Left ventricle myocardium superior (tissue), 1 donor: Measurements from ENCODE around the gene ZFAND2B. TPM values are rescaled to one million over a fixed set of nuclear protein-coding genes. Genes with fewer than 3 reads are reported as not detected.

Source experiments
- total RNA-seq: library from RNA; stranded (reverse); fragmentation: NEBNext Ultra II Directional; extraction: Animal tissue kit (Norgen Biotek cat#: 25700); gene quantifications from one replicate; pipeline ENCODE4 v1.2.1, GENCODE V29; 2021
- donor health status: DM: no; HTN: yes; CAD: no; lungs with severe emphysema.

ZFAND2B gene
- total RNA-seq, 1 donor from 2014 or later = 20.3 TPM

Other genes starting within 250 kb of the ZFAND2B start
- gene CDK5R2, start 247.1 kb upstream of the ZFAND2B start, total RNA-seq = not detected
- not detected for gene FEV, start 221.6 kb upstream of the ZFAND2B start, total RNA-seq
- gene CRYBA2, start 213.4 kb upstream of the ZFAND2B start, total RNA-seq = not detected
- not detected for gene CFAP65, start 165.3 kb upstream of the ZFAND2B start, total RNA-seq
- not detected for gene IHH, start 145.9 kb upstream of the ZFAND2B start, total RNA-seq
- gene NHEJ1, start 46.0 kb upstream of the ZFAND2B start, total RNA-seq = 7.0 TPM
- 0.37 TPM for gene SLC23A3, start 36.8 kb upstream of the ZFAND2B start, total RNA-seq
- 65.0 TPM for gene CNPPD1, start 29.9 kb upstream of the ZFAND2B start, total RNA-seq
- gene RETREG2, start 28.5 kb upstream of the ZFAND2B start, total RNA-seq = 41.1 TPM
- 28.2 TPM for gene ABCB6, start 12.2 kb downstream of the ZFAND2B start, total RNA-seq
- gene ATG9A, start 22.9 kb downstream of the ZFAND2B start, total RNA-seq = 81.8 TPM
- gene ANKZF1, start 23.0 kb downstream of the ZFAND2B start, total RNA-seq = 30.4 TPM
- gene GLB1L, start 38.7 kb downstream of the ZFAND2B start, total RNA-seq = 2.5 TPM
- gene STK16, start 38.7 kb downstream of the ZFAND2B start, total RNA-seq = 16.4 TPM
- not detected for gene TUBA4B, start 46.5 kb downstream of the ZFAND2B start, total RNA-seq
- 116 TPM for gene TUBA4A, start 47.1 kb downstream of the ZFAND2B start, total RNA-seq
- gene DNAJB2, start 72.6 kb downstream of the ZFAND2B start, total RNA-seq = 74.9 TPM
- not detected for gene PTPRN, start 102.6 kb downstream of the ZFAND2B start, total RNA-seq
- not detected for gene RESP18, start 126.0 kb downstream of the ZFAND2B start, total RNA-seq
- gene DNPEP, start 181.1 kb downstream of the ZFAND2B start, total RNA-seq = 74.8 TPM
- 14,457 TPM for gene DES, start 211.6 kb downstream of the ZFAND2B start, total RNA-seq
- gene SPEG, start 228.1 kb downstream of the ZFAND2B start, total RNA-seq = 111 TPM